OCI-LY1 (cell line): ENCODE results near the gene SPRY2.

Source experiments
- EZH2 ChIP-seq: fragments of 200-600 bp; sonication (generic), shearing (Covaris generic); IDR thresholded peaks from 2 replicates; pipeline ENCODE4 v1.8.0; 2017; ENCODE audit warnings: borderline replicate concordance, mixed run types, mild to moderate bottlenecking, antibody characterized with exemption, low read length, moderate library complexity, mixed read lengths
- TF ChIP-seq, protein P1 (sequence below): fragments of 200-600 bp; sonication (generic), shearing (Covaris generic); IDR thresholded peaks from 2 replicates; pipeline ENCODE4 v1.5.1; 2017; ENCODE audit warnings: mild to moderate bottlenecking, antibody characterized with exemption, low read length, moderate library complexity, mixed read lengths

- TF ChIP-seq, protein P1, sequence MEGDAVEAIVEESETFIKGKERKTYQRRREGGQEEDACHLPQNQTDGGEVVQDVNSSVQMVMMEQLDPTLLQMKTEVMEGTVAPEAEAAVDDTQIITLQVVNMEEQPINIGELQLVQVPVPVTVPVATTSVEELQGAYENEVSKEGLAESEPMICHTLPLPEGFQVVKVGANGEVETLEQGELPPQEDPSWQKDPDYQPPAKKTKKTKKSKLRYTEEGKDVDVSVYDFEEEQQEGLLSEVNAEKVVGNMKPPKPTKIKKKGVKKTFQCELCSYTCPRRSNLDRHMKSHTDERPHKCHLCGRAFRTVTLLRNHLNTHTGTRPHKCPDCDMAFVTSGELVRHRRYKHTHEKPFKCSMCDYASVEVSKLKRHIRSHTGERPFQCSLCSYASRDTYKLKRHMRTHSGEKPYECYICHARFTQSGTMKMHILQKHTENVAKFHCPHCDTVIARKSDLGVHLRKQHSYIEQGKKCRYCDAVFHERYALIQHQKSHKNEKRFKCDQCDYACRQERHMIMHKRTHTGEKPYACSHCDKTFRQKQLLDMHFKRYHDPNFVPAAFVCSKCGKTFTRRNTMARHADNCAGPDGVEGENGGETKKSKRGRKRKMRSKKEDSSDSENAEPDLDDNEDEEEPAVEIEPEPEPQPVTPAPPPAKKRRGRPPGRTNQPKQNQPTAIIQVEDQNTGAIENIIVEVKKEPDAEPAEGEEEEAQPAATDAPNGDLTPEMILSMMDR: no peak
- TF ChIP-seq EZH2: no peak
Measured at GRCh38 chr13:80334597-80335260, 6.2 kb downstream of the SPRY2 start.
